AML-193 (cell line): ENCODE measurements around the gene STRIP1.
"Not testable (repeated sequence)": the region's sequence is repeated elsewhere in the genome, so short reads cannot be mapped to it uniquely, and the experiment has no call there.

ENCODE experiments used
- DNase-seq, 2 experiments: peaks; one replicate each; lab custom pipeline; 2025; lab: John Stamatoyannopoulos, UW

The STRIP1 gene

GRCh38 chr1:110069404-110070281 is 35.2 kb downstream of the STRIP1 start:
- DNase-seq = no peak

GRCh38 chr1:110070282-110070669 is 35.9 kb downstream of the STRIP1 start:
- no peak for DNase-seq

- no peak for DNase-seq
These were observed 36.3 kb downstream of the STRIP1 start, which contains the start of gene ALX3 for GRCh38 chr1:110070671-110071242. TSS of gene ALX3 (minus strand) at chr1:110070672. CDS start at chr1:110070612, 60 bp downstream.

GRCh38 chr1:110074166-110074565 is 39.7 kb downstream of the STRIP1 start:
- no peak for DNase-seq

GRCh38 chr1:110076789-110077500 is 42.5 kb downstream of the STRIP1 start:
- DNase-seq = no peak

GRCh38 chr1:110079995-110080394 is 45.6 kb downstream of the STRIP1 start:
- not testable (repeated sequence) for DNase-seq

- DNase-seq = no peak
These were observed 46.6 kb downstream of the STRIP1 start for GRCh38 chr1:110081061-110081460.

- DNase-seq = no peak
These were observed 48.1 kb downstream of the STRIP1 start for GRCh38 chr1:110082477-110082876.

- no peak for DNase-seq
These were observed 48.8 kb downstream of the STRIP1 start for GRCh38 chr1:110083061-110083865.

GRCh38 chr1:110083866-110084226 is 49.4 kb downstream of the STRIP1 start:
- DNase-seq = no peak

GRCh38 chr1:110084227-110085078 is 50.0 kb downstream of the STRIP1 start:
- DNase-seq = no peak

GRCh38 chr1:110085671-110086070 is 51.2 kb downstream of the STRIP1 start:
- no peak for DNase-seq

- DNase-seq = no peak
These were observed 52.5 kb downstream of the STRIP1 start for GRCh38 chr1:110086961-110087360.

GRCh38 chr1:110087812-110088738 is 53.7 kb downstream of the STRIP1 start:
- peak; percentile 28 to 37 for DNase-seq

- no peak for DNase-seq
These were observed 54.4 kb downstream of the STRIP1 start for GRCh38 chr1:110088739-110089316.

- DNase-seq = no peak
These were observed 55.3 kb downstream of the STRIP1 start for GRCh38 chr1:110089561-110090275.

GRCh38 chr1:110091381-110091780 is 57.0 kb downstream of the STRIP1 start:
- DNase-seq = no peak

- DNase-seq = no peak
These were observed 57.4 kb downstream of the STRIP1 start for GRCh38 chr1:110091791-110092190.

GRCh38 chr1:110092991-110093390 is 58.6 kb downstream of the STRIP1 start:
- no peak for DNase-seq
